Activated CD4-positive, alpha-beta T cell treated with anti-CD3 and anti-CD28 coated beads for 48 hours (primary cell): ENCODE data around the gene CPLX1.

ENCODE experiments used
- DNase-seq: peaks from one replicate; pipeline ENCODE4 v3.0.0-alpha.2; 2020

Gene CPLX1

GRCh38 chr4:831483-831805, 5.5 kb upstream of the CPLX1 start:
- no peak for DNase-seq

- DNase-seq = no peak
Observed at GRCh38 chr4:830601-831482, 4.9 kb upstream of the CPLX1 start.

- DNase-seq = no peak
Observed at GRCh38 chr4:829761-830600, 4.1 kb upstream of the CPLX1 start.

GRCh38 chr4:829291-829690, 3.4 kb upstream of the CPLX1 start:
- no peak for DNase-seq

- no peak for DNase-seq
Observed at GRCh38 chr4:828641-829271, 2.8 kb upstream of the CPLX1 start.

- no peak for DNase-seq
Observed at GRCh38 chr4:827209-828081, 1.5 kb upstream of the CPLX1 start.

- no peak for DNase-seq
Observed at GRCh38 chr4:826508-827208, 729 bp upstream of the CPLX1 start.

GRCh38 chr4:825063-825970, 612 bp downstream of the CPLX1 start:
- no peak for DNase-seq

- DNase-seq = no peak
Observed at GRCh38 chr4:824461-825062, 1.4 kb downstream of the CPLX1 start.

- no peak for DNase-seq
Observed at GRCh38 chr4:823761-824460, 2.0 kb downstream of the CPLX1 start.

GRCh38 chr4:823176-823760, 2.7 kb downstream of the CPLX1 start:
- no peak for DNase-seq

- DNase-seq = no peak
Observed at GRCh38 chr4:822361-823175, 3.4 kb downstream of the CPLX1 start.

- DNase-seq = no peak
Observed at GRCh38 chr4:821631-822030, 4.3 kb downstream of the CPLX1 start.

GRCh38 chr4:821181-821591, 4.7 kb downstream of the CPLX1 start:
- no peak for DNase-seq

GRCh38 chr4:820230-821172, 5.4 kb downstream of the CPLX1 start:
- DNase-seq = no peak

- no peak for DNase-seq
Observed at GRCh38 chr4:819401-820229, 6.3 kb downstream of the CPLX1 start.
